GM21360 (cell line): ENCODE data around the gene PIGK.

ENCODE experiments used
- ATAC-seq: cut with Tn5 transposase; IDR thresholded peaks from one replicate; pipeline ENCODE4 v1.9.1; 2021; ENCODE audit warnings: mild to moderate bottlenecking, moderate library complexity; ENCODE audit not compliant: unreplicated experiment

Gene PIGK

DNA sequence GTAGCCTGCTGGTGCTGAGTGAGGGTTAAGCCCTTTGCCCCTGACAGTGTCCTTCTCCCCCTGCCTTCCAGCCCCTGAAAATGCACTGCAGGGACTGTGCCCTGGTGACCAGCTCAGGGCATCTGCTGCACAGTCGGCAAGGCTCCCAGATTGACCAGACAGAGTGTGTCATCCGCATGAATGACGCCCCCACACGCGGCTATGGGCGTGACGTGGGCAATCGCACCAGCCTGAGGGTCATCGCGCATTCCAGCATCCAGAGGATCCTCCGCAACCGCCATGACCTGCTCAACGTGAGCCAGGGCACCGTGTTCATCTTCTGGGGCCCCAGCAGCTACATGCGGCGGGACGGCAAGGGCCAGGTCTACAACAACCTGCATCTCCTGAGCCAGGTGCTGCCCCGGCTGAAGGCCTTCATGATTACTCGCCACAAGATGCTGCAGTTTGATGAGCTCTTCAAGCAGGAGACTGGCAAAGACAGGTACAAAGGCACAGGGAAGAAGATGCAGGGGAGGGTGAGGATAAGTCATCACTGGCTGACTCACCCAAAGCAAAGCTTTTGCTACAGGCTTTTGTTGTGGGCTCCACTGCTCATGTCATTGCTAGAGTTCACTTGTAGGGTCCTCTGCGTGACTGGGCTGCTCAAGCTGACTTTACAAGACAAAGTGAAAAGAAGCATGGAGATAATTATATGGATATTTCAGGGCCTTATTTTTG lies 174.9 kb downstream of the PIGK start:
- no peak for ATAC-seq

- ATAC-seq: no peak
Observed at GRCh38 chr1:77040826-77041225, 178.4 kb downstream of the PIGK start.

DNA sequence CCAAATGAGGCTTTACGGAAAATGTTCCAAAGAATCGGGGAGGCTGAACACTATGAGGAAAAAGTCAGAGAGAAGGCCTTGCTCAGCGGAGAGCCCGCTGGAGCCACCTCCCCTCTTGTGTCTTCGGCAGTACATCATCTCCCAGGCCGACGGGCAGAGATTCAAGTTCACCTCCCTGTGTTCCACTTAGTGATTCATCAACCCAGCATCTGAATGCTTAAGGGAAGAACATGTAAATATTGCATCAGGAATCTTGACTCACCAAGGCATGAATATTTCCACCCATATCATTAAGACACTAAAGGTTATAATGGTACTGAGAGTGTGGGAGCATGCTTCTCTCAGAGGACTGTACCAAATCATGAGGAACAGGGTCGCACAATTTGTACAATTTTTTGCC lies 179.5 kb downstream of the PIGK start:
- ATAC-seq: no peak

DNA sequence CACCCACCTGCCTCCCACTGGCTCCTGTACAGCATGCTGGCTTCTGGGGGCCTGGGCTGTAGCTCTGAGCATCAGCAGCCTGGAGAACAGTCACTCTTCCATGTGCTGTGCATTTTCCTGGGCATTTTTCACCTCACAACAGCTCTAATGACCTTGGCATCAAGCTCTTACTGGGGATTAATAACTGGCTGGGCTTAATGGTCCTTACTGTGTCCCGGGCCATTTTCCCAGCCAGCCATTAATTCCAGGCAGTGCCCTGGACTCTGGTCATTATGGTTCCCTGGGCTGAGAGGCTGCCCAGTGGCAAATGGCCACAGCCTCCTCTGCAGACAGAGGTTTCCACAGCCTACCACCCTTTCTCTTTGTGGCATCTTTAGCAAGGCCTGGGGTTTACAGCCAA lies 180.1 kb downstream of the PIGK start:
- ATAC-seq: no peak
